Body of pancreas (tissue), 4 donors: ENCODE results near the gene BTBD10. TPM values are rescaled to one million over a fixed set of nuclear protein-coding genes. Genes with fewer than 3 reads are reported as not detected.

Source experiments
- ATAC-seq: fragments of 150-250 bp; one replicate; pipeline ENCODE4 v1.9.1; 2016
- DNase-seq, 4 donors: peaks; one replicate each; pipeline ENCODE4 v3.0.0-alpha.2; 2019
- H3K27ac ChIP-seq, 4 donors: fragments of 200-600 bp; sonication (generic); 1 replicate in 3 of 4; 2 replicates in 1 of 4; pipeline versions ENCODE4 v1.5.1 to v1.6.1; 2016 to 2019; ENCODE audit warnings: mild to moderate bottlenecking in 1 of 4, mixed read lengths in 1 of 4, moderate library complexity in 1 of 4
- H3K27me3 ChIP-seq, 2 donors: fragments of 200-600 bp; sonication (generic); one replicate each; pipeline ENCODE4 v1.6.0; 2016; ENCODE audit warnings: mild to moderate bottlenecking in 1 of 2
- H3K36me3 ChIP-seq, 2 donors: fragments of 200-600 bp; sonication (generic); replicated peaks in 1 of 2; 2 replicates each; pipeline ENCODE4 v1.5.1; 2016; ENCODE audit warnings: low read depth in 2 of 2; ENCODE audit not compliant: insufficient read depth in 1 of 2
- H3K4me1 ChIP-seq: fragments of 200-600 bp; sonication (generic); one replicate; pipeline ENCODE4 v1.6.0; 2016
- H3K4me3 ChIP-seq, 2 donors: fragments of 200-600 bp; sonication (generic); 1 replicate in 1 of 2; 2 replicates in 1 of 2; pipeline ENCODE4 v1.5.1; 2016 to 2019
- H3K9me3 ChIP-seq, 3 donors: fragments of 200-600 bp; sonication (generic); 1 replicate in 2 of 3; 2 replicates in 1 of 3; pipeline ENCODE4 v1.5.1; 2016
- CTCF ChIP-seq, 7 experiments: fragments of 450-650 bp in 4 of 7; fragments of 200-600 bp in 3 of 7; sonication (generic) in 3 of 7; IDR thresholded peaks; one replicate each; pipeline ENCODE4 v1.5.1; 2016 to 2019; ENCODE audit warnings: antibody characterized with exemption in 7 of 7
- POLR2A ChIP-seq, 3 donors: fragments of 450-650 bp; IDR thresholded peaks; one replicate each; pipeline ENCODE4 v1.6.1; 2016; ENCODE audit warnings: antibody characterized with exemption in 3 of 3, mild to moderate bottlenecking in 2 of 3
- WGBS, 2 donors: methylation state at CpG; one replicate each; pipeline ENCODE4 v1.1.5; 2017; 5-methylcytosine and 5-hydroxymethylcytosine counted together
- intact Hi-C: fragments of 100-400 bp; cut with DNase I; formaldehyde crosslinking; loops from one replicate; pipeline ENCODE4 v1.15.1; 2023
- total RNA-seq, 2 donors: library from RNA; depleted of rRNA; stranded (reverse); fragments of >200 nt; gene quantifications; one replicate each; pipeline ENCODE4 v1.1.0, GENCODE V29; 2016

The BTBD10 gene
- total RNA-seq, 2 donors from 2014 or later = 14.2 to 17.1 TPM

DNA sequence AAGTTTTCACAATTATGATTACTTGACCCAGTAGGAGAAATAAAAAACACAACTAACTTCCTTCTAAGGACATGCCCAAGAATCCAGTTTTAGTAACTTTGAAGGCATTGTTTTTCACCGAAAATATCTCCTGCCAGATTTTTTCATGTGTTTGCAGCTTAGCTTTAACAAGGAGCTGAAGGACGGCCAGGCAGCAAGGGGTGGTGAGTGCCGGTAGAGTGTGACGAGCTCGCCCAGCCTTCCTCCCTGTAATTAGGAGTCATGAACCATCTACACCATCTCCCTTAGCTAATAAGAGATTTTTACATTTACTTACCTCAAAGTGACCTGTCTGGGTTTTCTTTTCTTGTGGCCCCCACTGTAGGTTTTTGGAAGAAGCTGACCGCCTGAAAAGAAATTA lies 113.4 kb downstream of the BTBD10 start:
- no peak for TF ChIP-seq CTCF (IDR thresholded peaks at IDR 0.05)
- no peak for TF ChIP-seq POLR2A (IDR thresholded peaks at IDR 0.05)
- ATAC-seq (no peak), DNase-seq (no peak)
- Histone ChIP-seq H3K4me1 (no peaks in the 10 kb centered on the region), H3K36me3 (peaks cover 0 to 4% of the 10 kb centered on the region in 2 donors), H3K4me3 (no peak overlapping the region), H3K27me3 (no peaks in the 10 kb centered on the region), H3K9me3 (no peaks in the 10 kb centered on the region), H3K27ac (no peak overlapping the region)
- 91 to 94% methylated on average over 6 of the region's 6 CpGs for WGBS, 2 donors
- intact Hi-C loops = loop anchor here (5.0 to 10.0 kb wide), 2 partner anchors 137 to 385 kb away; no protein-coding TSS in a partner anchor

DNA sequence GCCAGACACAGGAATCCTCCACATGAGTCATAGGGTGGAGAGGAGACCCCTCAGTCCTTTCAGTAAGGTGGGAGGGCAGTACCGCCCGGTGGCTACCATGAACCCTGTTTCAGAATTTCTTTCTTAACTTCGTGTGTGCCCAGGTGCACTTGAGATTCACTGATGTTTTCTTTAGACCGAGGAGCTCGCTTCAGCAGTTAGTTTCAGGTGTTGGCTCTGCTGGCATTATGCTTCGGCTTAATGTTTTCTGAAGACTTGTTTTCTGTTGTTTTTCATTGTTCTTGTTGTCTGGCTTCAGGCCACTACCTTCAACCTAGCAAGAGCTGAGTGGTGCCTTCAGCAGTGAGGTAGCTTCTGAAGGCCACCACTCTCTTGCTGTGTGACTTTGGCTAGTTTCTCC lies 114.0 kb downstream of the BTBD10 start:
- TF ChIP-seq POLR2A (IDR thresholded peaks at IDR 0.05) = no peak
- no peak for TF ChIP-seq CTCF (IDR thresholded peaks at IDR 0.05)
- no peaks in the 10 kb centered on the region for H3K9me3 ChIP-seq
- no peak overlapping the region for H3K27ac ChIP-seq
- ATAC-seq = no peak
- no peaks in the 10 kb centered on the region for H3K27me3 ChIP-seq
- peaks cover 0 to 4% of the 10 kb centered on the region in 2 donors for H3K36me3 ChIP-seq
- DNase-seq = no peak
- no peaks in the 10 kb centered on the region for H3K4me1 ChIP-seq
- intact Hi-C loops = loop anchor here (5.0 to 10.0 kb wide), 2 partner anchors 137 to 384 kb away; no protein-coding TSS in a partner anchor
- H3K4me3 ChIP-seq = no peak overlapping the region
- WGBS, 2 donors = 86 to 95% methylated on average over 6 of the region's 6 CpGs

DNA sequence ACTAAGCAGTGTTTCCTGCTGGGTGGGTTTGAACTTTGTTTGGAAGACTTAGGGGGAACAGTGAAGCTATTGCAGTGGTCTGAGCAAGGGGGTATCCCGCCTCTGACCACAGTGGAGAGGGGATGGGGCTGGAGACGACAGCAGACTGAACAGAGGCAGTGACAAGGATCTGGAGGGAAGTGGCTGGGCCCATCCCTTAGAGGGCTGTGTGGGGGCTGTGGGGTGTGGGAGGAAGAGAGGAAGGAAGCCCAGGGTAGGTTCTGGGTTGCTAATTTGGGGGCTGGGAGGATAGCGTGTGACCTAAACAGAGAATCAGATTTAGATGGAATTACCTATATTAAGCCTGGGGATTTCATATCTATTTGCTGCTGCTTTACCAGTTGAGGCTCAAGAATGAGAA lies 114.7 kb downstream of the BTBD10 start:
- TF ChIP-seq CTCF (IDR thresholded peaks at IDR 0.05) = no peak
- TF ChIP-seq POLR2A (IDR thresholded peaks at IDR 0.05) = no peak
- DNase-seq = no peak
- intact Hi-C loops = loop anchor here (5.0 to 10.0 kb wide), 2 partner anchors 136 to 384 kb away; no protein-coding TSS in a partner anchor
- no peaks in the 10 kb centered on the region for H3K27me3 ChIP-seq
- H3K4me1 ChIP-seq = no peaks in the 10 kb centered on the region
- 79 to 95% methylated on average over 3 of the region's 3 CpGs for WGBS, 2 donors
- H3K4me3 ChIP-seq = no peak overlapping the region
- H3K27ac ChIP-seq = no peak overlapping the region
- peaks cover 0 to 4% of the 10 kb centered on the region in 2 donors for H3K36me3 ChIP-seq
- H3K9me3 ChIP-seq = no peaks in the 10 kb centered on the region
- no peak for ATAC-seq

DNA sequence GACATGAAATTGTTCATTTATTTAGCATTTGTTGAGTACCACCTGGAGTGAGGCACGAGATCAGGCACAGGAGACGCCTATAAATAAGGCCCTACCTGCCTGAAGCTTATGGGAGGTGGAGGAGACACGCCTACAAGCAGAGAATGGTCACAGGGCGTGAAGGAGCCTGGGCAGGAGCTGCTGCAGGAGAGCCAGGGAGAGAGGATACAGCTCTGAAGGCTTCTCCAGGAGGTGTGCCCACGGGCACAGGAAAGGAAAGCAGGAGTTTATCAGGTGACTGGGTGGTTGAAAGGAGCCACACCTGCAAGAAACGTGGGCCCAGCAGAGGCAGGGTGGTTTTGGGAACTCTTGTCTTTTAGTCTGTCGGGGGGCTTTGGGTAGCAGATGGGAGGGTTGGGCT lies 115.1 kb downstream of the BTBD10 start:
- no peak overlapping the region for H3K27ac ChIP-seq
- DNase-seq (no peak), ATAC-seq (no peak)
- intact Hi-C loops = loop anchor here (5.0 to 10.0 kb wide), 2 partner anchors 136 to 383 kb away; no protein-coding TSS in a partner anchor
- H3K27me3 ChIP-seq = no peaks in the 10 kb centered on the region
- peaks cover 0 to 4% of the 10 kb centered on the region in 2 donors for H3K36me3 ChIP-seq
- no peak for TF ChIP-seq POLR2A (IDR thresholded peaks at IDR 0.05)
- no peak for TF ChIP-seq CTCF (IDR thresholded peaks at IDR 0.05)
- H3K9me3 ChIP-seq = no peaks in the 10 kb centered on the region
- no peaks in the 10 kb centered on the region for H3K4me1 ChIP-seq
- H3K4me3 ChIP-seq = no peak overlapping the region
- 83 to 87% methylated on average over 7 of the region's 7 CpGs for WGBS, 2 donors

GRCh38 chr11:13346470-13346869 lies 116.6 kb downstream of the BTBD10 start:
- Histone ChIP-seq H3K4me3 (no peak overlapping the region), H3K4me1 (no peaks in the 10 kb centered on the region), H3K36me3 (peaks cover 0 to 4% of the 10 kb centered on the region in 2 donors), H3K27ac (no peak overlapping the region), H3K9me3 (no peaks in the 10 kb centered on the region), H3K27me3 (no peaks in the 10 kb centered on the region)
- intact Hi-C loops = loop anchor here (5.0 to 10.0 kb wide), 2 partner anchors 134 to 382 kb away; no protein-coding TSS in a partner anchor
- DNase-seq (no peak), ATAC-seq (no peak)
- TF ChIP-seq CTCF (IDR thresholded peaks at IDR 0.05) (no peak), POLR2A (IDR thresholded peaks at IDR 0.05) (no peak)
- WGBS, 2 donors = 86 to 97% methylated on average over 5 of the region's 5 CpGs
